Mesothelial cell of epicardium (in vitro differentiated cells): ENCODE results near the gene RGS11. TPM values are rescaled to one million over a fixed set of nuclear protein-coding genes. Genes with fewer than 3 reads are reported as not detected.
"Not testable (repeated sequence)": the region's sequence is repeated elsewhere in the genome, so short reads cannot be mapped to it uniquely, and the experiment has no call there.

Experiments
- DNase-seq, 2 experiments: peaks; one replicate each; pipeline ENCODE4 v3.0.0; 2021; ENCODE audit warnings: low spot score in 2 of 2; ENCODE audit not compliant: unreplicated experiment in 2 of 2
- H3K27ac Mint-ChIP-seq: 2 replicates; pipeline ENCODE4 v1.8.0; 2021; ENCODE audit warnings: mixed read lengths
- H3K27me3 Mint-ChIP-seq: 2 replicates; pipeline ENCODE4 v1.8.0; 2021; ENCODE audit warnings: low read depth, mixed read lengths
- H3K36me3 Mint-ChIP-seq: 2 replicates; pipeline ENCODE4 v1.8.0; 2021; ENCODE audit warnings: mixed read lengths
- H3K4me1 Mint-ChIP-seq: 2 replicates; pipeline ENCODE4 v1.8.0; 2021; ENCODE audit warnings: mixed read lengths
- H3K4me3 Mint-ChIP-seq: 2 replicates; pipeline ENCODE4 v1.8.0; 2021; ENCODE audit warnings: mild to moderate bottlenecking, moderate library complexity, mixed read lengths
- H3K9me3 Mint-ChIP-seq: 2 replicates; pipeline ENCODE4 v1.8.0; 2021; ENCODE audit warnings: mixed read lengths
- CTCF ChIP-seq: fragments of 200-600 bp; sonication (generic); IDR thresholded peaks from one replicate; pipeline ENCODE4 v1.5.0; 2021; ENCODE audit warnings: antibody characterized with exemption; ENCODE audit not compliant: unreplicated experiment
- total RNA-seq: library from RNA; stranded (reverse); gene quantifications from 3 replicates; pipeline ENCODE4 v1.2.1, GENCODE V29; 2021

The RGS11 gene
- total RNA-seq, 1 donor from 2014 or later: 3.5 TPM

GRCh38 chr16:262121-262745 is 13.5 kb downstream of the RGS11 start:
- H3K4me1 Mint-ChIP-seq: no peaks in the 10 kb centered on the region
- no peak for DNase-seq
- H3K9me3 Mint-ChIP-seq: no peaks in the 10 kb centered on the region
- peaks cover 21% of the 10 kb centered on the region for H3K36me3 Mint-ChIP-seq
- no peak overlapping the region for H3K27ac Mint-ChIP-seq
- TF ChIP-seq CTCF: no peak
- no peak overlapping the region for H3K4me3 Mint-ChIP-seq
- no peaks in the 10 kb centered on the region for H3K27me3 Mint-ChIP-seq

- no peak for DNase-seq
- no peak overlapping the region for H3K27ac Mint-ChIP-seq
- peaks cover 23% of the 10 kb centered on the region for H3K36me3 Mint-ChIP-seq
- no peak for TF ChIP-seq CTCF
- H3K4me1 Mint-ChIP-seq: no peaks in the 10 kb centered on the region
- H3K9me3 Mint-ChIP-seq: no peaks in the 10 kb centered on the region
- no peak overlapping the region for H3K4me3 Mint-ChIP-seq
- H3K27me3 Mint-ChIP-seq: no peaks in the 10 kb centered on the region
Observed at GRCh38 chr16:261031-261691, 14.6 kb downstream of the RGS11 start.

GRCh38 chr16:260326-260725 is 15.4 kb downstream of the RGS11 start:
- Mint-ChIP-seq H3K27ac (no peak overlapping the region), H3K4me3 (no peak overlapping the region), H3K36me3 (peaks cover 31% of the 10 kb centered on the region), H3K9me3 (no peaks in the 10 kb centered on the region), H3K27me3 (no peaks in the 10 kb centered on the region), H3K4me1 (no peaks in the 10 kb centered on the region)
- DNase-seq: no peak
- no peak for TF ChIP-seq CTCF

- H3K36me3 Mint-ChIP-seq: peaks cover 33% of the 10 kb centered on the region
Observed at GRCh38 chr16:259814-260253, 15.9 kb downstream of the RGS11 start.

GRCh38 chr16:259226-259625 is 16.5 kb downstream of the RGS11 start:
- H3K27me3 Mint-ChIP-seq: no peaks in the 10 kb centered on the region
- H3K4me3 Mint-ChIP-seq: no peak overlapping the region
- H3K4me1 Mint-ChIP-seq: no peaks in the 10 kb centered on the region
- DNase-seq: no peak
- peaks cover 36% of the 10 kb centered on the region for H3K36me3 Mint-ChIP-seq
- no peak overlapping the region for H3K27ac Mint-ChIP-seq
- TF ChIP-seq CTCF: no peak
- no peaks in the 10 kb centered on the region for H3K9me3 Mint-ChIP-seq

More at GRCh38 chr16:259814-260253, 15.9 kb downstream of the RGS11 start:
- H3K4me1 Mint-ChIP-seq: no peaks in the 10 kb centered on the region
- H3K27ac Mint-ChIP-seq: no peak overlapping the region
- no peaks in the 10 kb centered on the region for H3K27me3 Mint-ChIP-seq
- H3K4me3 Mint-ChIP-seq: no peak overlapping the region
- no peak for DNase-seq
- TF ChIP-seq CTCF: no peak
- no peaks in the 10 kb centered on the region for H3K9me3 Mint-ChIP-seq

- DNase-seq, H3K9me3 Mint-ChIP-seq, H3K27ac Mint-ChIP-seq, H3K27me3 Mint-ChIP-seq, H3K4me3 Mint-ChIP-seq, H3K4me1 Mint-ChIP-seq: not testable (repeated sequence)
- peaks cover 38% of the 10 kb centered on the region for H3K36me3 Mint-ChIP-seq
Observed at GRCh38 chr16:258091-258490, 17.7 kb downstream of the RGS11 start.
